ENCODE data around the gene FEM1C.

The FEM1C gene

GRCh38 chr5:115532517-115532916 lies 12.1 kb downstream of the FEM1C start:
- Histone ChIP-seq H3K27me3 (ENCODE audit: insufficient read depth, poor library complexity, severe bottlenecking) (no peaks in the 10 kb centered on the region), H3K27ac (replicated peaks) (no peak overlapping the region), H3K4me3 (replicated peaks; ENCODE audit: insufficient read depth, low read length) (no peak overlapping the region)
- TF ChIP-seq, protein P1, sequence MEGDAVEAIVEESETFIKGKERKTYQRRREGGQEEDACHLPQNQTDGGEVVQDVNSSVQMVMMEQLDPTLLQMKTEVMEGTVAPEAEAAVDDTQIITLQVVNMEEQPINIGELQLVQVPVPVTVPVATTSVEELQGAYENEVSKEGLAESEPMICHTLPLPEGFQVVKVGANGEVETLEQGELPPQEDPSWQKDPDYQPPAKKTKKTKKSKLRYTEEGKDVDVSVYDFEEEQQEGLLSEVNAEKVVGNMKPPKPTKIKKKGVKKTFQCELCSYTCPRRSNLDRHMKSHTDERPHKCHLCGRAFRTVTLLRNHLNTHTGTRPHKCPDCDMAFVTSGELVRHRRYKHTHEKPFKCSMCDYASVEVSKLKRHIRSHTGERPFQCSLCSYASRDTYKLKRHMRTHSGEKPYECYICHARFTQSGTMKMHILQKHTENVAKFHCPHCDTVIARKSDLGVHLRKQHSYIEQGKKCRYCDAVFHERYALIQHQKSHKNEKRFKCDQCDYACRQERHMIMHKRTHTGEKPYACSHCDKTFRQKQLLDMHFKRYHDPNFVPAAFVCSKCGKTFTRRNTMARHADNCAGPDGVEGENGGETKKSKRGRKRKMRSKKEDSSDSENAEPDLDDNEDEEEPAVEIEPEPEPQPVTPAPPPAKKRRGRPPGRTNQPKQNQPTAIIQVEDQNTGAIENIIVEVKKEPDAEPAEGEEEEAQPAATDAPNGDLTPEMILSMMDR (IDR thresholded peaks at IDR 0.05; ENCODE audit: insufficient read depth, low read length) = no peak
- no peak for TF ChIP-seq SPI1 (IDR thresholded peaks at IDR 0.05; ENCODE audit: borderline replicate concordance, low read depth)
- TF ChIP-seq, protein P2, sequence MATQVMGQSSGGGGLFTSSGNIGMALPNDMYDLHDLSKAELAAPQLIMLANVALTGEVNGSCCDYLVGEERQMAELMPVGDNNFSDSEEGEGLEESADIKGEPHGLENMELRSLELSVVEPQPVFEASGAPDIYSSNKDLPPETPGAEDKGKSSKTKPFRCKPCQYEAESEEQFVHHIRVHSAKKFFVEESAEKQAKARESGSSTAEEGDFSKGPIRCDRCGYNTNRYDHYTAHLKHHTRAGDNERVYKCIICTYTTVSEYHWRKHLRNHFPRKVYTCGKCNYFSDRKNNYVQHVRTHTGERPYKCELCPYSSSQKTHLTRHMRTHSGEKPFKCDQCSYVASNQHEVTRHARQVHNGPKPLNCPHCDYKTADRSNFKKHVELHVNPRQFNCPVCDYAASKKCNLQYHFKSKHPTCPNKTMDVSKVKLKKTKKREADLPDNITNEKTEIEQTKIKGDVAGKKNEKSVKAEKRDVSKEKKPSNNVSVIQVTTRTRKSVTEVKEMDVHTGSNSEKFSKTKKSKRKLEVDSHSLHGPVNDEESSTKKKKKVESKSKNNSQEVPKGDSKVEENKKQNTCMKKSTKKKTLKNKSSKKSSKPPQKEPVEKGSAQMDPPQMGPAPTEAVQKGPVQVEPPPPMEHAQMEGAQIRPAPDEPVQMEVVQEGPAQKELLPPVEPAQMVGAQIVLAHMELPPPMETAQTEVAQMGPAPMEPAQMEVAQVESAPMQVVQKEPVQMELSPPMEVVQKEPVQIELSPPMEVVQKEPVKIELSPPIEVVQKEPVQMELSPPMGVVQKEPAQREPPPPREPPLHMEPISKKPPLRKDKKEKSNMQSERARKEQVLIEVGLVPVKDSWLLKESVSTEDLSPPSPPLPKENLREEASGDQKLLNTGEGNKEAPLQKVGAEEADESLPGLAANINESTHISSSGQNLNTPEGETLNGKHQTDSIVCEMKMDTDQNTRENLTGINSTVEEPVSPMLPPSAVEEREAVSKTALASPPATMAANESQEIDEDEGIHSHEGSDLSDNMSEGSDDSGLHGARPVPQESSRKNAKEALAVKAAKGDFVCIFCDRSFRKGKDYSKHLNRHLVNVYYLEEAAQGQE (IDR thresholded peaks at IDR 0.05; ENCODE audit: insufficient replicate concordance, low read depth) = no peak
- no peak for TF ChIP-seq POLR2AphosphoS5 (IDR thresholded peaks at IDR 0.05; ENCODE audit: low read depth)
- TF ChIP-seq GABPA (IDR thresholded peaks at IDR 0.05; ENCODE audit: low read depth) = no peak
- DNase-seq (ENCODE audit: low read depth in 1 of 2, low spot score in 1 of 2) = no peak

DNA sequence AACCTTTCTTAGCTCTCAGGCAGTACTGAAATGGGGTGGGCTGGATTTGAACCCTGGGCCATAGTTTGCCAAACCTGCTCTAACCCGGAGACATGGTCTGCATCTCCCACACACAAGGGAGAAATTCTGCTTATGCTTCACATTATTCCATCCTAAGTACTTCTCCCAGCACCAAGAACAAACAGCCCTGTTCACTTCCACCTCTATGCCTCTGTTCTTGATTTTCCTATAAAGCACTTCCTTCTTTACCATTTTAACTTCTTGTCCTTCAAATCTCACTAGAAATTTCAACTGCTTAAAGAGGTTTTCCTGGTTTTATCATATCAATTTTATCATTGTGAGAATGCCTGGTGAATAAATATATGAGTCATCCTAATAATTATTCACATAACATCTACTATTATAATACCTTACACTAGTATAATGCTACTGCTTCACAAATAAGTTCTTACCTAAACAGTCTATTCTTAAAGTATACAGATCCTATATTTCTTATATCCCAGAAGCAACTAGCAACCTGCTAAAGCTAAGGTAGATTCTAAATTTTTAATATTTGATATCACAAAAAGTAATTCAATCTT lies 12.7 kb downstream of the FEM1C start:
- Histone ChIP-seq H3K27ac (replicated peaks) (no peak overlapping the region), H3K27me3 (ENCODE audit: insufficient read depth, poor library complexity, severe bottlenecking) (no peaks in the 10 kb centered on the region), H3K4me3 (replicated peaks; ENCODE audit: insufficient read depth, low read length) (no peak overlapping the region)
- DNase-seq (ENCODE audit: low read depth in 1 of 2, low spot score in 1 of 2) = no peak
- TF ChIP-seq SPI1 (IDR thresholded peaks at IDR 0.05; ENCODE audit: borderline replicate concordance, low read depth) = peak; percentile 46; the same call in 1 of the 2 replicates
- no peak for TF ChIP-seq POLR2AphosphoS5 (IDR thresholded peaks at IDR 0.05; ENCODE audit: low read depth)

DNA sequence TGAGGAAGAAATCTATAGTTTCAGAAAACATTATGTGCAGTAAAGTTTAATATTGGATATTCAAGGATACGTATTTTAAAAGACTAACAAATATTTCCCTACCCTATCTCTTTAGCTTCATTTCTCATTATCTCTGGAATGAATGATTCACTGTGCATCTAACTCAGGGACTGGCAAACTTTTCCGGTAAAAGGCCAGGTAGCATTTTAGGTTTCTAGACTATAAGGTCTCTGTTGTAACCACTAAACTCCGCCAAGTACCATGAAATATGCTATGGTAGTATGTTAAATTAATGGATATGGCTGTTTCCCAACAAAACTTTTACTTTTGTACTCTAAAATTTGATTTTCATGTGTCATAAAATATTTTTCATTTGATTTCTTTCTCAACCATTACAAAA lies 13.2 kb downstream of the FEM1C start:
- no peak overlapping the region for H3K27ac ChIP-seq (replicated peaks)

GRCh38 chr5:115530426-115530825 lies 14.1 kb downstream of the FEM1C start:
- no peak overlapping the region for H3K27ac ChIP-seq (replicated peaks)
- H3K27me3 ChIP-seq (ENCODE audit: insufficient read depth, poor library complexity, severe bottlenecking) = no peaks in the 10 kb centered on the region
- H3K4me3 ChIP-seq (replicated peaks; ENCODE audit: insufficient read depth, low read length) = no peak overlapping the region
- TF ChIP-seq, protein P2 (IDR thresholded peaks at IDR 0.05; ENCODE audit: insufficient replicate concordance, low read depth) = no peak
- no peak for TF ChIP-seq POLR2AphosphoS5 (IDR thresholded peaks at IDR 0.05; ENCODE audit: low read depth)
- DNase-seq (ENCODE audit: low read depth in 1 of 2, low spot score in 1 of 2) = no peak

More for the DNA sequence above, 13.2 kb downstream of the FEM1C start:
- Histone ChIP-seq H3K4me3 (replicated peaks; ENCODE audit: insufficient read depth, low read length) (no peak overlapping the region), H3K27me3 (ENCODE audit: insufficient read depth, poor library complexity, severe bottlenecking) (no peaks in the 10 kb centered on the region)
- TF ChIP-seq GABPA (IDR thresholded peaks at IDR 0.05; ENCODE audit: low read depth) (no peak), POLR2AphosphoS5 (IDR thresholded peaks at IDR 0.05; ENCODE audit: low read depth) (no peak)
- no peak for DNase-seq (ENCODE audit: low read depth in 1 of 2, low spot score in 1 of 2)

- H3K27me3 ChIP-seq (ENCODE audit: insufficient read depth, poor library complexity, severe bottlenecking) = no peaks in the 10 kb centered on the region
- TF ChIP-seq POLR2AphosphoS5 (IDR thresholded peaks at IDR 0.05; ENCODE audit: low read depth) (no peak), GABPA (IDR thresholded peaks at IDR 0.05; ENCODE audit: low read depth) (no peak)
- no peak overlapping the region for H3K4me3 ChIP-seq (replicated peaks; ENCODE audit: insufficient read depth, low read length)
- DNase-seq (ENCODE audit: low read depth in 1 of 2, low spot score in 1 of 2) = no peak
- H3K27ac ChIP-seq (replicated peaks) = no peak overlapping the region
Observed at GRCh38 chr5:115526604-115527003, 18.0 kb downstream of the FEM1C start.

DNA sequence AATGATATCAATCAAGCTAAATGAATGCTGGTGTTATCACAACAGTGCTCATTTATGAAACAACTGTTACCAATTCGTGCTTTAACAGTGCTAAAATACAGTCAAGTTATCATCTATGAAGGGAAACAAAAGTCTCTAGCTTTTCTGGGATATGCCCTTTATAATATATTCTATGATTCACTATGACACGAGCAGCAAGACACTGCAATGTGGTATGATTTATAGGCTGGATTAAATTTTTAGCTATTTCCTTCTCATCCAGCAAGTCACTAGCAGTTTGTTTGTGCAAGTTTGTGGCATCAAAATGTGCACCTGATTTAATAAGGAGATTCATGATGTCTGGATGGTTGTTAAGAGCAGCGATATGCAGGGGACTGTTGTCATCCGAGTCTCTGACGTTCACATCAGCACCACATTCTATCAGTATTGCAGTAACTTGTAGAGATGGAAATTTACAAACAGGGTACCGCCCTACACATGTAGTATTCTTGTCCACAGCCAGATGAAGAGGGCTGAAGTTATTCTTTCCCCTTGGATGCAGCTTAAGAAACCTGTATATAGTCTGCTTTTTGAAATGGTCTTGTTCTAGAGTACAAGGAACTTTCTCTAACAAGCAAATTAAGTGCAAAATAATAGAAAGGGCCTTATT lies 20.3 kb downstream of the FEM1C start:
- TF ChIP-seq POLR2AphosphoS5 (IDR thresholded peaks at IDR 0.05; ENCODE audit: low read depth) = no peak
- TF ChIP-seq GABPA (IDR thresholded peaks at IDR 0.05; ENCODE audit: low read depth) = no peak
- TF ChIP-seq, protein P1 (IDR thresholded peaks at IDR 0.05; ENCODE audit: insufficient read depth, low read length) = no peak
- TF ChIP-seq, protein P2 (IDR thresholded peaks at IDR 0.05; ENCODE audit: insufficient replicate concordance, low read depth) = no peak
- no peak for TF ChIP-seq SPI1 (IDR thresholded peaks at IDR 0.05; ENCODE audit: borderline replicate concordance, low read depth)
- DNase-seq (ENCODE audit: low read depth in 1 of 2, low spot score in 1 of 2) = no peak
- Histone ChIP-seq H3K27me3 (ENCODE audit: insufficient read depth, poor library complexity, severe bottlenecking) (no peaks in the 10 kb centered on the region), H3K27ac (replicated peaks) (no peak overlapping the region), H3K4me3 (replicated peaks; ENCODE audit: insufficient read depth, low read length) (no peak overlapping the region)
